ENCODE measurements around the gene LTBP2.

Gene LTBP2

GRCh38 chr14:74635847-74636246 is 23.8 kb upstream of the LTBP2 start:
- Histone ChIP-seq H3K36me3 (ENCODE audit: control insufficient read depth, insufficient read depth, low read length) (no peaks in the 10 kb centered on the region), H3K4me3 (ENCODE audit: low read depth, low read length) (no peak overlapping the region), H3K27me3 (ENCODE audit: control insufficient read depth, insufficient read depth, low read length) (no peaks in the 10 kb centered on the region), H3K9ac (ENCODE audit: low read depth, low read length) (no peak overlapping the region), H3K4me1 (ENCODE audit: control insufficient read depth, insufficient read depth, low read length) (peaks cover 3% of the 10 kb centered on the region), H3K9me3 (ENCODE audit: control insufficient read depth, insufficient read depth, low read length) (no peaks in the 10 kb centered on the region)

- no peaks in the 10 kb centered on the region for H3K36me3 ChIP-seq (ENCODE audit: control insufficient read depth, insufficient read depth, low read length)
- H3K9ac ChIP-seq (ENCODE audit: low read depth, low read length), result no peak overlapping the region
- no peaks in the 10 kb centered on the region for H3K9me3 ChIP-seq (ENCODE audit: control insufficient read depth, insufficient read depth, low read length)
- peaks cover 4% of the 10 kb centered on the region for H3K4me1 ChIP-seq (ENCODE audit: control insufficient read depth, insufficient read depth, low read length)
- no peaks in the 10 kb centered on the region for H3K27me3 ChIP-seq (ENCODE audit: control insufficient read depth, insufficient read depth, low read length)
- H3K4me3 ChIP-seq (ENCODE audit: low read depth, low read length), result no peak overlapping the region
Observed at GRCh38 chr14:74634964-74635363, 22.9 kb upstream of the LTBP2 start.

GRCh38 chr14:74634481-74634880 is 22.4 kb upstream of the LTBP2 start:
- no peak overlapping the region for H3K4me3 ChIP-seq (ENCODE audit: low read depth, low read length)
- no peaks in the 10 kb centered on the region for H3K27me3 ChIP-seq (ENCODE audit: control insufficient read depth, insufficient read depth, low read length)
- no peaks in the 10 kb centered on the region for H3K9me3 ChIP-seq (ENCODE audit: control insufficient read depth, insufficient read depth, low read length)
- peaks cover 5% of the 10 kb centered on the region for H3K4me1 ChIP-seq (ENCODE audit: control insufficient read depth, insufficient read depth, low read length)
- no peak overlapping the region for H3K9ac ChIP-seq (ENCODE audit: low read depth, low read length)
- H3K36me3 ChIP-seq (ENCODE audit: control insufficient read depth, insufficient read depth, low read length), result no peaks in the 10 kb centered on the region

DNA sequence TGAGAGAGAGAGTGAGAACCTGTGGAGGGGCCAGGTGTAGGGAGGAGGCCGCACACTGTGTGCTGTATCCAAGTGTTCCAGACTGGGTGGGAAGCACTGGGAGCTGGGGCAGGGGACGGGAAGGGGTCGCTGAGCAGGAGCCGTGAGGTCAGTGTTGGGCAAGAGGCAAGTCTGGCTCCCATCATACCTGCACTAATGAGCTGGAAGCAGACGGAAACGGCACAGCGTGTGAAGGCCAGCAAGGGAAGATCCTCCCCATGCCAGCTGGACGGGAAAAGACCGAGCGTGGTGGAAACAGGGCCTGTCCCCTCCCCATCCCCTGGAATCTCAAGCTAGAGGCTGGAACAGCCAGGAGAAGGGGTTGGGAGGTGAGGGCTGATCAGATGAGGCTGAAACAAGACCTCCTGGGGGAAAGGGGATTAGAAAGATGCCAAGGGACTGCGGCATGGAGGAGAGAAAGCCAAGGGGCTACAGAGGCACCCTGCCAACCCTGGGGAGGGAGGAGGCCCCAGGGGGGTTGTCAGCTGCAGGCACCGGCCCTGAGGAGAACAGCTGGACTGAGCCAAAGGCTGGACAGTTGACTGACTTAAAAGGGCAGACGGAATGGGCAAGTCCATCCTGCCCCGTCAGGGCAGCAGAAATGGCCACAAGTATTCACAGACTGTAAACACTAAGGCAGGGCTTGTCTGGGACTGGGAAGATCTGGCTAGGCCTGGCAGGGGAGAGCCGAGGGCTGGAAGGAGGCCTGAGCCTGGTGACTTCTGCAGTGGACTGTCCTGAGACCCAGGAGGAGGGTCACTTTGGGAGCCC is 19.0 kb upstream of the LTBP2 start:
- Histone ChIP-seq H3K9ac (ENCODE audit: low read depth, low read length) (no peak overlapping the region), H3K9me3 (ENCODE audit: control insufficient read depth, insufficient read depth, low read length) (no peaks in the 10 kb centered on the region), H3K4me3 (ENCODE audit: low read depth, low read length) (no peak overlapping the region), H3K36me3 (ENCODE audit: control insufficient read depth, insufficient read depth, low read length) (no peaks in the 10 kb centered on the region), H3K4me1 (ENCODE audit: control insufficient read depth, insufficient read depth, low read length) (peaks cover 2% of the 10 kb centered on the region), H3K27me3 (ENCODE audit: control insufficient read depth, insufficient read depth, low read length) (no peaks in the 10 kb centered on the region)

GRCh38 chr14:74628418-74628817 is 16.4 kb upstream of the LTBP2 start:
- peaks cover 2% of the 10 kb centered on the region for H3K4me1 ChIP-seq (ENCODE audit: control insufficient read depth, insufficient read depth, low read length)
- no peaks in the 10 kb centered on the region for H3K9me3 ChIP-seq (ENCODE audit: control insufficient read depth, insufficient read depth, low read length)
- H3K9ac ChIP-seq (ENCODE audit: low read depth, low read length), result no peak overlapping the region
- H3K4me3 ChIP-seq (ENCODE audit: low read depth, low read length), result no peak overlapping the region
- H3K27me3 ChIP-seq (ENCODE audit: control insufficient read depth, insufficient read depth, low read length), result no peaks in the 10 kb centered on the region
- no peaks in the 10 kb centered on the region for H3K36me3 ChIP-seq (ENCODE audit: control insufficient read depth, insufficient read depth, low read length)

DNA sequence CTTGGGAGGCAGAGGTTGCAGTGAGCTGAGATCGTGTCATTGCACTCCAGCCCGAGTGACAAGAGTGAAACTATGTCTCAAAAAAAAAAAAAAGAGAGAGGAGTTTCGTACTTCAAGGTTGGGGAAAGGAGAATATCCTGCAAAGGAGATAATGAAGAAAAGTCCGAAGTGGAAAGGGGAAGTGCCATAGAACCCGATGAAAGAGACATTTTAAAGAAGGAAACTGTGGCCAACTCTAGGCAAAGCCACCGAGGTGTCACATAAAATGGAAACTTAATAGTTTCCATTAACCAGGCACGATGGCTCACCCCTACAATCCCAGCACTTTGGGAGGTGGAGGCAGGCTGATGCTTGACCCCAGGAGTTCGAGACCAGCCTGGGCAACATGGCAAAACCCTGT is 15.0 kb upstream of the LTBP2 start:
- H3K9ac ChIP-seq (ENCODE audit: low read depth, low read length), result no peak overlapping the region
- no peaks in the 10 kb centered on the region for H3K9me3 ChIP-seq (ENCODE audit: control insufficient read depth, insufficient read depth, low read length)

DNA sequence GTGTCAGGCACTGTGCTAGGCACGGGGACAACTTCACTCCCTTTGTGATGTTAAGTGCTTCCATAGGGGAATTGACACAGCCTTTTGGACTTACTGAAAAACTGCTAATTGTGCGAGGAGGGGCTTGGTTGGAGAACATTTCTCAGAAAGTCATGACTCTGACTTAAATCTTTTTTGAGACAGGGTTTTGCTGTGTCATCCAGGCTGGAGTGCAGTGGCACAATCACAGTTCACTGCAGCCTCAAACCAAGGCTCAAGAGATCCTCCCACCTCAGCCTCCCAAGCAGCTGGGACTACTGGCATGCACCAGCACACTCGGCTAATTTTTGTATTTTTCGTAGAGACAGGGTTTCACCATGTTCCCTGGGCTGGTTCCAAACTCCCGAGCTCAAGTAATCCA is 10.2 kb upstream of the LTBP2 start:
- no peaks in the 10 kb centered on the region for H3K9me3 ChIP-seq (ENCODE audit: control insufficient read depth, insufficient read depth, low read length)
- H3K36me3 ChIP-seq (ENCODE audit: control insufficient read depth, insufficient read depth, low read length), result no peaks in the 10 kb centered on the region
- no peak overlapping the region for H3K4me3 ChIP-seq (ENCODE audit: low read depth, low read length)
- H3K9ac ChIP-seq (ENCODE audit: low read depth, low read length), result no peak overlapping the region
- no peaks in the 10 kb centered on the region for H3K4me1 ChIP-seq (ENCODE audit: control insufficient read depth, insufficient read depth, low read length)
- no peaks in the 10 kb centered on the region for H3K27me3 ChIP-seq (ENCODE audit: control insufficient read depth, insufficient read depth, low read length)

More for the DNA sequence above, 15.0 kb upstream of the LTBP2 start:
- no peaks in the 10 kb centered on the region for H3K36me3 ChIP-seq (ENCODE audit: control insufficient read depth, insufficient read depth, low read length)
- no peaks in the 10 kb centered on the region for H3K27me3 ChIP-seq (ENCODE audit: control insufficient read depth, insufficient read depth, low read length)
- peaks cover 2% of the 10 kb centered on the region for H3K4me1 ChIP-seq (ENCODE audit: control insufficient read depth, insufficient read depth, low read length)
- H3K4me3 ChIP-seq (ENCODE audit: low read depth, low read length), result no peak overlapping the region

DNA sequence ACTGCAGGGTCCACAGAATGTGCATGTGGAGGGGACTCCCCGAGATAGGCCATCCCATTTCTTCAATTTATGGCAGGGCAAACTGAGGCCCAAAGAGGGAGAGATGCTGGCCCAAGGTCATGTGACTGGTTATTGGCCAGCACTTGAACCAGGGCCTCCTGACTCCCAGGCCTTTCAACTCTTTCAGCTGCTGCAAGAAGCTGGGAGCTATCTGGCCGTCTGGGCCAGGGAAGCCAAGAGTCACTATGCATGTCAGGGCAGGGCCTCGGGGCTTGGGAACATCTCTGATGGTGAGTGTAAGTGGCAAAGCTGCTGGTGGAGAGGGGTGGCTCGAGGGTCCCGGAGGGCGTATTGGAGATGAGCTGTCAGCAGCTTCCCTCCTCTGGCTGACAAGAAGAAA is 9.5 kb upstream of the LTBP2 start:
- H3K27me3 ChIP-seq (ENCODE audit: control insufficient read depth, insufficient read depth, low read length), result no peaks in the 10 kb centered on the region
- H3K36me3 ChIP-seq (ENCODE audit: control insufficient read depth, insufficient read depth, low read length), result no peaks in the 10 kb centered on the region
- no peak overlapping the region for H3K9ac ChIP-seq (ENCODE audit: low read depth, low read length)
- H3K9me3 ChIP-seq (ENCODE audit: control insufficient read depth, insufficient read depth, low read length), result no peaks in the 10 kb centered on the region
- H3K4me3 ChIP-seq (ENCODE audit: low read depth, low read length), result no peak overlapping the region
- H3K4me1 ChIP-seq (ENCODE audit: control insufficient read depth, insufficient read depth, low read length), result no peaks in the 10 kb centered on the region

- Histone ChIP-seq H3K4me3 (ENCODE audit: low read depth, low read length) (no peak overlapping the region), H3K4me1 (ENCODE audit: control insufficient read depth, insufficient read depth, low read length) (no peaks in the 10 kb centered on the region), H3K27me3 (ENCODE audit: control insufficient read depth, insufficient read depth, low read length) (no peaks in the 10 kb centered on the region), H3K9me3 (ENCODE audit: control insufficient read depth, insufficient read depth, low read length) (no peaks in the 10 kb centered on the region), H3K9ac (ENCODE audit: low read depth, low read length) (no peak overlapping the region), H3K36me3 (ENCODE audit: control insufficient read depth, insufficient read depth, low read length) (no peaks in the 10 kb centered on the region)
Observed at GRCh38 chr14:74620923-74621322, 8.9 kb upstream of the LTBP2 start.

- no peaks in the 10 kb centered on the region for H3K27me3 ChIP-seq (ENCODE audit: control insufficient read depth, insufficient read depth, low read length)
- no peak overlapping the region for H3K9ac ChIP-seq (ENCODE audit: low read depth, low read length)
- no peak overlapping the region for H3K4me3 ChIP-seq (ENCODE audit: low read depth, low read length)
- no peaks in the 10 kb centered on the region for H3K9me3 ChIP-seq (ENCODE audit: control insufficient read depth, insufficient read depth, low read length)
- no peaks in the 10 kb centered on the region for H3K36me3 ChIP-seq (ENCODE audit: control insufficient read depth, insufficient read depth, low read length)
- no peaks in the 10 kb centered on the region for H3K4me1 ChIP-seq (ENCODE audit: control insufficient read depth, insufficient read depth, low read length)
Observed at GRCh38 chr14:74620497-74620921, 8.5 kb upstream of the LTBP2 start.

GRCh38 chr14:74619672-74620131 is 7.7 kb upstream of the LTBP2 start:
- no peaks in the 10 kb centered on the region for H3K9me3 ChIP-seq (ENCODE audit: control insufficient read depth, insufficient read depth, low read length)
- H3K4me3 ChIP-seq (ENCODE audit: low read depth, low read length), result no peak overlapping the region
- no peaks in the 10 kb centered on the region for H3K4me1 ChIP-seq (ENCODE audit: control insufficient read depth, insufficient read depth, low read length)
- no peaks in the 10 kb centered on the region for H3K27me3 ChIP-seq (ENCODE audit: control insufficient read depth, insufficient read depth, low read length)
- no peaks in the 10 kb centered on the region for H3K36me3 ChIP-seq (ENCODE audit: control insufficient read depth, insufficient read depth, low read length)
- no peak overlapping the region for H3K9ac ChIP-seq (ENCODE audit: low read depth, low read length)

All from iPS-15b (cell line).